H1 (cell line): ENCODE data around the gene KCNJ2. TPM values are rescaled to one million over a fixed set of nuclear protein-coding genes. Genes with fewer than 3 reads are reported as not detected.

Experiments used
- CTCF ChIA-PET: fragments of 300-600 bp; sonication (Branson Sonifier 250); formaldehyde crosslinking; loops from one replicate; lab custom pipeline; 2021; ENCODE audit not compliant: partially characterized antibody; lab: Charles Lee
- POLR2A ChIA-PET: fragments of 300-600 bp; sonication (Branson Sonifier 250); formaldehyde crosslinking; loops from one replicate; lab custom pipeline; 2021; ENCODE audit warnings: inconsistent platforms; ENCODE audit not compliant: partially characterized antibody; lab: Charles Lee
- DNase-seq, 2 experiments: peaks; one replicate each; pipeline versions ENCODE4 v3.0.0 to v3.0.0-alpha.2; 2010 to 2022; ENCODE audit warnings: low spot score in 2 of 2, low read depth in 1 of 2, mixed read lengths in 1 of 2
- FAIRE-seq: peaks from 2 replicates; lab custom pipeline; 2011; peaks lifted over from hg19 to GRCh38; lab: Jason Lieb, UNC
- H2AFZ ChIP-seq: 2 replicates; pipeline ENCODE4 v1.8.1; 2012; ENCODE audit warnings: low read length, inconsistent platforms
- H2AK5ac ChIP-seq: 2 replicates; pipeline ENCODE4 v1.6.1; 2013; ENCODE audit warnings: low read depth, low read length
- H2BK120ac ChIP-seq: replicated peaks from 2 replicates; pipeline ENCODE3; 2013; ENCODE audit warnings: low read depth, low read length, inconsistent platforms
- H2BK12ac ChIP-seq: 2 replicates; pipeline ENCODE4 v1.6.1; 2013; ENCODE audit warnings: low read depth, low read length
- H2BK15ac ChIP-seq: 2 replicates; pipeline ENCODE4 v1.6.1; 2013; ENCODE audit warnings: low read length
- H2BK20ac ChIP-seq: 2 replicates; pipeline ENCODE4 v1.6.1; 2013; ENCODE audit warnings: low read length
- H2BK5ac ChIP-seq: 2 replicates; pipeline ENCODE4 v1.6.1; 2013; ENCODE audit warnings: low read depth, low read length
- H3K14ac ChIP-seq: 2 replicates; pipeline ENCODE4 v1.6.1; 2013; ENCODE audit warnings: inconsistent platforms; ENCODE audit not compliant: insufficient read length
- H3K18ac ChIP-seq: 2 replicates; pipeline ENCODE4 v1.6.1; 2013; ENCODE audit warnings: low read length; ENCODE audit errors: extremely low read depth
- H3K23ac ChIP-seq: 2 replicates; pipeline ENCODE4 v1.6.1; 2013; ENCODE audit warnings: inconsistent platforms; ENCODE audit not compliant: insufficient read length
- H3K23me2 ChIP-seq: 2 replicates; pipeline ENCODE4 v1.6.1; 2013; ENCODE audit warnings: low read depth, low read length
- H3K27ac ChIP-seq: 2 replicates; pipeline ENCODE4 v1.6.1; 2011; ENCODE audit warnings: low read depth, low read length, inconsistent platforms
- H3K27me3 ChIP-seq, 4 experiments: replicated peaks in 1 of 4; 1 replicate in 1 of 4; 2 replicates in 3 of 4; pipeline versions ENCODE4 v1.6.1 to v1.8.1; 2011 to 2013; ENCODE audit warnings: low read length in 3 of 4, mild to moderate bottlenecking in 3 of 4, inconsistent platforms in 2 of 4, mixed read lengths in 2 of 4, moderate library complexity in 1 of 4; ENCODE audit not compliant: control insufficient read depth in 3 of 4, insufficient read depth in 3 of 4; ENCODE audit errors: extremely low read depth in 1 of 4
- H3K36me3 ChIP-seq, 4 experiments: 2 replicates each; pipeline versions ENCODE4 v1.6.1 to v1.8.1; 2011 to 2013; ENCODE audit warnings: mild to moderate bottlenecking in 4 of 4, low read length in 3 of 4, moderate library complexity in 2 of 4, control low read depth in 1 of 4, inconsistent platforms in 1 of 4; ENCODE audit not compliant: insufficient read depth in 4 of 4, control insufficient read depth in 2 of 4
- H3K4ac ChIP-seq: replicated peaks from 2 replicates; pipeline ENCODE3; 2013; ENCODE audit warnings: low read length, low read depth, mixed read lengths, inconsistent platforms; ENCODE audit not compliant: insufficient read length
- H3K4me1 ChIP-seq, 4 experiments: replicated peaks in 1 of 4; 1 replicate in 1 of 4; 2 replicates in 3 of 4; pipeline versions ENCODE4 v1.6.1 to v1.8.1; 2011 to 2013; ENCODE audit warnings: low read length in 3 of 4, inconsistent platforms in 2 of 4, mixed read lengths in 1 of 4; ENCODE audit not compliant: insufficient read depth in 4 of 4, control insufficient read depth in 3 of 4
- H3K4me2 ChIP-seq, 2 experiments: 2 replicates each; pipeline versions ENCODE4 v1.6.1 to v1.8.1; 2011 to 2013; ENCODE audit warnings: low read depth in 2 of 2, low read length in 2 of 2, control low read depth in 1 of 2, inconsistent platforms in 1 of 2, mild to moderate bottlenecking in 1 of 2; ENCODE audit not compliant: insufficient read depth in 1 of 2
- H3K4me3 ChIP-seq, 4 experiments: fragments of 200-600, 300-600 bp in 1 of 4; sonication (generic), shearing (Covaris generic), sonication (Bioruptor Twin) in 1 of 4; 2 replicates each; pipeline versions ENCODE4 v1.5.1 to v1.8.1; 2011 to 2016; ENCODE audit warnings: low read length in 4 of 4, low read depth in 3 of 4, control low read depth in 2 of 4, inconsistent platforms in 2 of 4, mild to moderate bottlenecking in 2 of 4, mixed read lengths in 1 of 4, moderate library complexity in 1 of 4; ENCODE audit not compliant: insufficient read depth in 2 of 4; ENCODE audit errors: extremely low read depth in 1 of 4
- H3K56ac ChIP-seq: replicated peaks from 2 replicates; pipeline ENCODE3; 2013; ENCODE audit warnings: low read depth, mild to moderate bottlenecking, mixed read lengths, low read length, inconsistent platforms; ENCODE audit not compliant: insufficient read length
- H3K79me1 ChIP-seq: 2 replicates; pipeline ENCODE4 v1.6.1; 2013; ENCODE audit warnings: low read depth, low read length, control low read depth
- H3K79me2 ChIP-seq, 2 experiments: 2 replicates each; pipeline versions ENCODE4 v1.6.1 to v1.8.1; 2012 to 2013; ENCODE audit warnings: low read length in 2 of 2, mild to moderate bottlenecking in 2 of 2, inconsistent platforms in 1 of 2; ENCODE audit not compliant: insufficient read depth in 2 of 2, control insufficient read depth in 1 of 2
- H3K9ac ChIP-seq, 4 experiments: replicated peaks in 1 of 4; 1 replicate in 1 of 4; 2 replicates in 3 of 4; pipeline versions ENCODE4 v1.6.1 to v1.8.1; 2011 to 2013; ENCODE audit warnings: low read depth in 3 of 4, low read length in 3 of 4, control low read depth in 2 of 4, mild to moderate bottlenecking in 2 of 4, moderate library complexity in 2 of 4, inconsistent platforms in 1 of 4; ENCODE audit errors: extremely low read depth in 1 of 4
- H3K9me3 ChIP-seq, 2 experiments: 2 replicates each; pipeline versions ENCODE4 v1.6.1 to v1.8.1; 2012 to 2013; ENCODE audit warnings: mild to moderate bottlenecking in 2 of 2, moderate library complexity in 2 of 2, control low read depth in 1 of 2, inconsistent platforms in 1 of 2, low read depth in 1 of 2, low read length in 1 of 2, mixed read lengths in 1 of 2; ENCODE audit not compliant: insufficient read depth in 2 of 2
- H4K20me1 ChIP-seq, 2 experiments: replicated peaks in 1 of 2; 2 replicates each; pipeline versions ENCODE3 to v1.8.1; 2011 to 2013; ENCODE audit warnings: inconsistent platforms in 2 of 2, low read length in 2 of 2, mild to moderate bottlenecking in 1 of 2; ENCODE audit not compliant: insufficient read depth in 2 of 2, control insufficient read depth in 1 of 2
- H4K5ac ChIP-seq: 2 replicates; pipeline ENCODE4 v1.6.1; 2013; ENCODE audit warnings: low read length, low read depth, mixed read lengths, inconsistent platforms; ENCODE audit not compliant: insufficient read length
- H4K8ac ChIP-seq: 2 replicates; pipeline ENCODE4 v1.8.0; 2013; ENCODE audit warnings: mild to moderate bottlenecking, moderate library complexity, low read length, inconsistent platforms; ENCODE audit not compliant: insufficient read depth; ENCODE audit errors: extremely low read depth
- H4K91ac ChIP-seq: replicated peaks from 2 replicates; pipeline ENCODE3; 2013; ENCODE audit warnings: low read length, mixed read lengths, inconsistent platforms; ENCODE audit not compliant: insufficient read length
- ASH2L ChIP-seq: fragments of 200-600, 300-600 bp; sonication (generic); IDR thresholded peaks from one replicate; pipeline ENCODE4 v1.7.1; 2017; ENCODE audit warnings: low read length
- BACH1 ChIP-seq: IDR thresholded peaks from 2 replicates; pipeline ENCODE4 v1.6.1; 2012; ENCODE audit warnings: low read length, improper control_type of control experiment
- FOSL1 ChIP-seq: IDR thresholded peaks from 2 replicates; pipeline ENCODE4 v1.6.1; 2011; ENCODE audit warnings: mild to moderate bottlenecking, low read depth, low read length, moderate library complexity; ENCODE audit not compliant: insufficient read depth
- GTF2F1 ChIP-seq: IDR thresholded peaks from 2 replicates; pipeline ENCODE4 v1.6.1; 2012; ENCODE audit warnings: low read depth, low read length, improper control_type of control experiment, borderline replicate concordance
- HDAC2 ChIP-seq, 2 experiments: fragments of 300-600 bp in 1 of 2; sonication (generic) in 1 of 2; IDR thresholded peaks; 2 replicates each; pipeline ENCODE4 v1.6.1; 2011 to 2012; ENCODE audit warnings: low read depth in 2 of 2, low read length in 2 of 2, mild to moderate bottlenecking in 2 of 2, moderate library complexity in 2 of 2, borderline replicate concordance in 1 of 2, inconsistent platforms in 1 of 2
- HDAC6 ChIP-seq: IDR thresholded peaks from one replicate; pipeline ENCODE4 v1.7.1; 2012; ENCODE audit warnings: low read depth, mild to moderate bottlenecking, inconsistent platforms, low read length, moderate library complexity
- KDM1A ChIP-seq: fragments of 200-600, 300-600 bp; sonication (generic); IDR thresholded peaks from 2 replicates; pipeline ENCODE4 v1.7.1; 2016; ENCODE audit warnings: mild to moderate bottlenecking, low read length, borderline replicate concordance
- KDM4A ChIP-seq: IDR thresholded peaks from one replicate; pipeline ENCODE4 v1.7.1; 2012; ENCODE audit warnings: low read depth, mild to moderate bottlenecking, moderate library complexity, low read length, inconsistent platforms; ENCODE audit not compliant: severe bottlenecking
- RBBP5 ChIP-seq: IDR thresholded peaks from 2 replicates; pipeline ENCODE4 v1.7.1; 2012; ENCODE audit warnings: low read depth, mild to moderate bottlenecking, inconsistent platforms, low read length, moderate library complexity, borderline replicate concordance
- SP4 ChIP-seq: IDR thresholded peaks from 2 replicates; pipeline ENCODE4 v1.6.1; 2012; ENCODE audit warnings: low read length, inconsistent platforms
- TAF7 ChIP-seq: optimal IDR thresholded peaks from 2 replicates; pipeline ENCODE3; 2011; ENCODE audit warnings: low read depth, mild to moderate bottlenecking, inconsistent platforms, low read length, moderate library complexity, borderline replicate concordance
- TCF12 ChIP-seq: IDR thresholded peaks from 2 replicates; pipeline ENCODE4 v1.6.1; 2011; ENCODE audit warnings: low read depth, mild to moderate bottlenecking, low read length
- WGBS, 2 experiments: shearing (Covaris generic) in 1 of 2; methylation state at CpG; one replicate each; pipeline versions ENCODE4 v1.1.6 to v1.1.7; 2013 to 2015; ENCODE audit warnings: low lambda C conversion rate in 2 of 2, mixed read lengths in 2 of 2, inconsistent platforms in 1 of 2, low coverage in 1 of 2, missing lambda C conversion rate in 1 of 2; ENCODE audit not compliant: insufficient replicate concordance in 2 of 2, insufficient coverage in 1 of 2, insufficient read length in 1 of 2; ENCODE audit errors: extremely low coverage in 1 of 2, missing lambda C conversion rate in 1 of 2; 5-methylcytosine and 5-hydroxymethylcytosine counted together
- polyA plus RNA-seq, 7 experiments: library from polyadenylated mRNA; depleted of rRNA in 3 of 7; stranded (reverse) in 5 of 7; unstranded in 2 of 7; fragments of >200 nt in 5 of 7; fragments of 200-250 nt in 2 of 7; gene quantifications; 1 replicate in 5 of 7; 2 replicates in 1 of 7; 4 replicates in 1 of 7; pipeline versions ENCODE4 v1.2.1 to v1.2.3, GENCODE V29; 2011 to 2013; ENCODE audit warnings: missing spikeins in 2 of 7, mixed read lengths in 2 of 7
- total RNA-seq: library from RNA; stranded (reverse); fragmentation: NEBNext Ultra II Directional; extraction: Animal tissue kit (Norgen Biotek cat#: 25700); gene quantifications from 2 replicates; pipeline ENCODE4 v1.2.1, GENCODE V29; 2021
- TF ChIP-seq, protein P1 (sequence below): IDR thresholded peaks from 2 replicates; pipeline ENCODE4 v1.6.1; 2011; ENCODE audit warnings: low read length, improper control_type of control experiment

KCNJ2 gene
- total and polyA plus RNA-seq, 2 of the 8 experiments (the other 6 are each of a cell fraction or from before 2014, with no cell fraction given) = 0.23 to 0.76 TPM

DNA sequence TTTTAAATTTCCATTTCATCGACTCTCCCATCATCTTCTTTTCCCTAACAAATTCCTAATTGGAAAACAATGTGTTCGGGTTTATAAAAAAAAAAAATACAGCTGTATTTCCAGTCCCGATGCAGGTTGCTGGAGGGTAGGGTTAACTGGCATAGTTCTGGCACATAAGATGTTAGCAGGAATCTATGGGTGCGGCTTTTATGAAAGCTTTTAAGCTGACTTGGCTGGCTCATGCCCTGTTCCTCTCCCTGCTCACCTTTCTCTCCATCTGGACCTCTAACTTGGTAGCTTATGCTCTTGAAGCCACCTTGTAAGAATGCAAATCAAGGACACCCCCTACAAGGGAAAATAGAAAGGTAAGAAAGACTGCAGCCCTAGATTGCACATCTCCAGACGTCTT, 33.2 kb upstream of the KCNJ2 start:
- Histone ChIP-seq H3K4me3 (no peak overlapping the region), H2BK120ac (no peak overlapping the region), H2BK12ac (no peak overlapping the region), H2AK5ac (no peak overlapping the region), H3K56ac (no peak overlapping the region), H4K5ac (no peak overlapping the region), H3K27ac (no peak overlapping the region), H3K4me1 (no peaks in the 10 kb centered on the region; a peak in 1 of 7 replicates), H3K9me3 (0 out of 4 replicates have a peak, but pooled peaks cover 0 to 3% of the 10 kb centered on the region in 2 experiments), H3K4me2 (no peak overlapping the region), H4K8ac (no peak overlapping the region), H2BK15ac (no peak overlapping the region), H3K23me2 (no peaks in the 10 kb centered on the region; the same call in 1 of the 2 replicates), H3K36me3 (no peaks in the 10 kb centered on the region), H4K20me1 (no peaks in the 10 kb centered on the region), H3K79me2 (no peaks in the 10 kb centered on the region), H3K18ac (no peak overlapping the region), H3K14ac (no peak overlapping the region), H3K79me1 (no peaks in the 10 kb centered on the region), H3K27me3 (no peaks in the 10 kb centered on the region), H2BK5ac (no peak overlapping the region), H4K91ac (no peak overlapping the region), H3K9ac (no peak overlapping the region), H2AFZ (no peak overlapping the region), H3K4ac (no peak overlapping the region), H3K23ac (no peak overlapping the region), H2BK20ac (no peak overlapping the region)
- DNase-seq (no peak), FAIRE-seq (no peak)
- TF ChIP-seq ASH2L (no peak), BACH1 (no peak), FOSL1 (no peak), TAF7 (no peak), RBBP5 (no peak), HDAC2 (IDR thresholded peaks at IDR 0.05; ENCODE audit: borderline replicate concordance in 1 of 2, low read depth in 2 of 2, low read length in 2 of 2) (no peak), GTF2F1 (no peak), KDM4A (no peak), SP4 (no peak), TCF12 (no peak), KDM1A (no peak), HDAC6 (no peak)
- TF ChIP-seq, protein P1, sequence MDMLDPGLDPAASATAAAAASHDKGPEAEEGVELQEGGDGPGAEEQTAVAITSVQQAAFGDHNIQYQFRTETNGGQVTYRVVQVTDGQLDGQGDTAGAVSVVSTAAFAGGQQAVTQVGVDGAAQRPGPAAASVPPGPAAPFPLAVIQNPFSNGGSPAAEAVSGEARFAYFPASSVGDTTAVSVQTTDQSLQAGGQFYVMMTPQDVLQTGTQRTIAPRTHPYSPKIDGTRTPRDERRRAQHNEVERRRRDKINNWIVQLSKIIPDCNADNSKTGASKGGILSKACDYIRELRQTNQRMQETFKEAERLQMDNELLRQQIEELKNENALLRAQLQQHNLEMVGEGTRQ = no peak
- ChIA-PET POLR2A (no interaction called here), CTCF (interaction anchor here (0.7 kb wide), 1 partner anchor 528 kb away, joined by 3 read pairs; no protein-coding TSS in a partner anchor)
- WGBS, 2 experiments = 91% methylated on average over 5 of the region's 5 CpGs; no CpG with 5 or more reads in 1 of the 2 experiments
